Measurements from ENCODE around the gene SEMA7A.

- TF ChIP-seq POLR2G (IDR thresholded peaks at IDR 0.05; ENCODE audit: low read depth, low read length) (no peak), NCOA6 (IDR thresholded peaks at IDR 0.05) (no peak), HEY1 (CRISPR knock-in tag; IDR thresholded peaks at IDR 0.05; ENCODE audit: borderline replicate concordance) (no peak), EWSR1 (IDR thresholded peaks at IDR 0.05; ENCODE audit: borderline replicate concordance, low read depth, partially characterized antibody) (no peak), ATF3 (IDR thresholded peaks at IDR 0.05) (no peak), ATF3 (CRISPR knock-in tag; conservative IDR thresholded peaks at IDR 0.05) (no peak), CTCF (IDR thresholded peaks at IDR 0.05 in 2 of 3, conservative IDR thresholded peaks at IDR 0.05 in 1 of 3; ENCODE audit: insufficient read depth in 2 of 3, low read depth in 1 of 3, low read length in 3 of 3) (no peak), ZNF561 (CRISPR knock-in tag; conservative IDR thresholded peaks at IDR 0.05) (no peak), ARID1B (IDR thresholded peaks at IDR 0.05) (no peak), EZH2 (IDR thresholded peaks at IDR 0.05; ENCODE audit: borderline replicate concordance, low read depth, low read length) (no peak), YY1 (IDR thresholded peaks at IDR 0.05; ENCODE audit: borderline replicate concordance in 1 of 3, control insufficient read depth in 1 of 3, extremely low read depth in 1 of 3, insufficient read depth in 3 of 3, insufficient read length in 1 of 3, insufficient replicate concordance in 2 of 3, low read depth in 1 of 3, low read length in 2 of 3) (no peak), ZBTB40 (IDR thresholded peaks at IDR 0.05) (peak; percentile 14; the same call in 1 of the 2 replicates), ZBTB40 (CRISPR knock-in tag; IDR thresholded peaks at IDR 0.05) (no peak), EHMT2 (IDR thresholded peaks at IDR 0.05) (no peak), JUND (IDR thresholded peaks at IDR 0.05; ENCODE audit: borderline replicate concordance, low read depth, low read length) (no peak), JUND (tag; IDR thresholded peaks at IDR 0.05; ENCODE audit: borderline replicate concordance, low read depth, low read length) (no peak)
These were observed 678 bp downstream of the SEMA7A start for GRCh38 chr15:74432968-74433591.

Measured in K562 (cell line).